Left lung (tissue), 10 donors: ENCODE measurements around the gene MALT1. TPM values are rescaled to one million over a fixed set of nuclear protein-coding genes. Genes with fewer than 3 reads are reported as not detected.

Source experiments
- ATAC-seq: fragments of 200-7000 bp; cut with Tn5 transposase; one replicate; pipeline ENCODE4 v1.9.1; 2020; ENCODE audit warnings: moderate library complexity
- DNase-seq, 4 donors: peaks; one replicate each; pipeline ENCODE4 v3.0.0-alpha.2; 2013 to 2020
- H3K27ac ChIP-seq, 2 donors: fragments of 200-600 bp; sonication (generic) in 1 of 2; one replicate each; pipeline versions ENCODE4 v1.5.0 to v1.8.0; 2020 to 2021
- H3K27me3 ChIP-seq, 2 donors: fragments of 200-600 bp; sonication (generic) in 1 of 2; one replicate each; pipeline versions ENCODE4 v1.5.0 to v1.8.0; 2020 to 2021
- H3K36me3 ChIP-seq, 2 donors: fragments of 200-600 bp; sonication (generic) in 1 of 2; one replicate each; pipeline versions ENCODE4 v1.5.0 to v1.8.0; 2020 to 2021
- H3K4me1 ChIP-seq, 2 donors: fragments of 200-600 bp; one replicate each; pipeline ENCODE4 v1.8.0; 2021
- H3K4me3 ChIP-seq, 2 donors: fragments of 200-600 bp; sonication (generic) in 1 of 2; one replicate each; pipeline versions ENCODE4 v1.5.0 to v1.8.0; 2020 to 2021; ENCODE audit warnings: mild to moderate bottlenecking in 1 of 2
- H3K9me3 ChIP-seq, 2 donors: fragments of 200-600 bp; sonication (generic) in 1 of 2; one replicate each; pipeline versions ENCODE4 v1.5.0 to v1.8.0; 2020 to 2021
- intact Hi-C, 2 donors: fragments of 100-400 bp; cut with DNase I; formaldehyde crosslinking; loops; one replicate each; pipeline versions ENCODE4 v1.11.2 to v1.14.2; 2022
- polyA plus RNA-seq, 6 donors: library from polyadenylated mRNA; unstranded; fragments of 120-200 nt; gene quantifications; one replicate each; pipeline ENCODE4 v1.2.1, GENCODE V29; 2013; ENCODE audit not compliant: insufficient read length in 6 of 6
- total RNA-seq, 2 donors: library from RNA; stranded (reverse); fragmentation: NEBNext Ultra II Directional; extraction: Animal tissue kit (Norgen Biotek cat#: 25700); gene quantifications; one replicate each; pipeline ENCODE4 v1.2.1, GENCODE V29; 2021
- TF ChIP-seq, protein P1 (sequence below), 2 donors: fragments of 200-600 bp; sonication (generic) in 1 of 2; IDR thresholded peaks; one replicate each; pipeline versions ENCODE4 v1.5.0 to v1.8.0; 2021; ENCODE audit warnings: antibody characterized with exemption in 2 of 2
- donor health status: DM: no; HTN: yes; CAD: no.
- donor health status: DM: no; HTN: no; CAD: no.

MALT1 gene
- total and polyA plus RNA-seq, 8 donors: 17.1 to 31.4 (median 22.8) TPM

DNA sequence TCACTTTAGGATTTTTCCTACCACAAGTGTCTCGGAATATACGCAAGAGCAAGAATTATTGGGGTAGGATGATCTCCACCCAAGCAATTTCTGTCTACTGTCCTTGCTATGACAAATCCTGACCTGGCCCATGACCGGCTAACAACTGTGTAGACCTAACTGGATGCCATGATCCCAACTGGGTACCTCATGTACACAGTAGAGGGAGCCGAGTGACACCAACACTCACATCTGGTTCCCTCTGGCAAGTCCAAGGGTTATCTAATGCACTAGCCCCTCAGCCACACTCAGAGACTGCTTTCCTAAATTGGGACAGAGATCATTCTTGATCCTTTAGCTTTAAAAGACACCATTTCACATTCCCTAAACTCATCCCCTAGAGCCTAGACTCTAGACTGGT is 132.7 kb downstream of the MALT1 start:
- no peaks in the 10 kb centered on the region for H3K4me1 ChIP-seq
- DNase-seq (no peak), ATAC-seq (no peak)
- TF ChIP-seq, protein P1, sequence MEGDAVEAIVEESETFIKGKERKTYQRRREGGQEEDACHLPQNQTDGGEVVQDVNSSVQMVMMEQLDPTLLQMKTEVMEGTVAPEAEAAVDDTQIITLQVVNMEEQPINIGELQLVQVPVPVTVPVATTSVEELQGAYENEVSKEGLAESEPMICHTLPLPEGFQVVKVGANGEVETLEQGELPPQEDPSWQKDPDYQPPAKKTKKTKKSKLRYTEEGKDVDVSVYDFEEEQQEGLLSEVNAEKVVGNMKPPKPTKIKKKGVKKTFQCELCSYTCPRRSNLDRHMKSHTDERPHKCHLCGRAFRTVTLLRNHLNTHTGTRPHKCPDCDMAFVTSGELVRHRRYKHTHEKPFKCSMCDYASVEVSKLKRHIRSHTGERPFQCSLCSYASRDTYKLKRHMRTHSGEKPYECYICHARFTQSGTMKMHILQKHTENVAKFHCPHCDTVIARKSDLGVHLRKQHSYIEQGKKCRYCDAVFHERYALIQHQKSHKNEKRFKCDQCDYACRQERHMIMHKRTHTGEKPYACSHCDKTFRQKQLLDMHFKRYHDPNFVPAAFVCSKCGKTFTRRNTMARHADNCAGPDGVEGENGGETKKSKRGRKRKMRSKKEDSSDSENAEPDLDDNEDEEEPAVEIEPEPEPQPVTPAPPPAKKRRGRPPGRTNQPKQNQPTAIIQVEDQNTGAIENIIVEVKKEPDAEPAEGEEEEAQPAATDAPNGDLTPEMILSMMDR (IDR thresholded peaks at IDR 0.05): no peak
- intact Hi-C loops: no loop called here
- H3K27ac ChIP-seq: no peak overlapping the region
- no peak overlapping the region for H3K4me3 ChIP-seq
- peaks cover 0 to 3% of the 10 kb centered on the region in 2 donors for H3K9me3 ChIP-seq
- no peaks in the 10 kb centered on the region for H3K36me3 ChIP-seq
- no peaks in the 10 kb centered on the region for H3K27me3 ChIP-seq

Other genes starting within 250 kb of the MALT1 start
- 1 to 10 TPM in 1 of 2 donors, under 1 TPM in 1; 0.60 to 1.2 TPM for gene ALPK2, start 42.4 kb upstream of the MALT1 start, total RNA-seq
- gene ALPK2, start 42.4 kb upstream of the MALT1 start, polyA plus RNA-seq: under 1 TPM; 0.03 to 0.45 (median 0.28) TPM
- gene ZNF532, start 193.4 kb downstream of the MALT1 start, total RNA-seq: 10 to 100 TPM; 56.2 to 66.2 TPM
- 100 to 1,000 TPM; 138 to 153 (median 146) TPM for gene ZNF532, start 193.4 kb downstream of the MALT1 start, polyA plus RNA-seq